SK-N-SH treated with all-trans-retinoic acid at 6 μM for 48 hours (cell line): Measurements from ENCODE around the gene FMO5.

ENCODE experiments used
- ATAC-seq: fragments of 200-7000 bp; cut with Tn5 transposase; 3 replicates; pipeline ENCODE4 v1.9.1; 2020; ENCODE audit warnings: mild to moderate bottlenecking, moderate library complexity
- ARNTL ChIP-seq: fragments of 450-650 bp; formaldehyde crosslinking; IDR thresholded peaks from 2 replicates; pipeline ENCODE4 v1.5.0; 2020; ENCODE audit warnings: low read depth, mild to moderate bottlenecking, moderate library complexity, borderline replicate concordance
- BACH2 ChIP-seq: fragments of 250-450 bp; sonication (Bioruptor Pico); IDR thresholded peaks from 2 replicates; pipeline ENCODE4 v1.9.0; 2021; ENCODE audit warnings: mild to moderate bottlenecking, borderline replicate concordance
- CSDC2 ChIP-seq: fragments of 250-450 bp; sonication (Bioruptor Pico); IDR thresholded peaks from 2 replicates; pipeline ENCODE4 v1.5.0; 2020; ENCODE audit warnings: mild to moderate bottlenecking, moderate library complexity
- ESRRG ChIP-seq: fragments of 250-450 bp; sonication (Bioruptor Pico); IDR thresholded peaks from 2 replicates; pipeline ENCODE4 v1.6.1; 2021; ENCODE audit warnings: mild to moderate bottlenecking
- GLIS3 ChIP-seq: fragments of 250-450 bp; sonication (Bioruptor Pico); IDR thresholded peaks from 2 replicates; pipeline ENCODE4 v1.5.0; 2020; ENCODE audit warnings: mild to moderate bottlenecking, moderate library complexity
- ISL1 ChIP-seq: fragments of 250-450 bp; sonication (Bioruptor Pico); IDR thresholded peaks from 2 replicates; pipeline ENCODE4 v2.1.2; 2022; ENCODE audit warnings: mild to moderate bottlenecking, moderate library complexity
- OSR1 ChIP-seq: fragments of 250-450 bp; sonication (Bioruptor Pico); IDR thresholded peaks from 2 replicates; pipeline ENCODE4 v1.8.0; 2022; ENCODE audit warnings: moderate library complexity, mild to moderate bottlenecking, inconsistent platforms
- PPARA ChIP-seq: fragments of 250-450 bp; sonication (Bioruptor Pico); IDR thresholded peaks from 2 replicates; pipeline ENCODE4 v1.5.0; 2020; ENCODE audit warnings: mild to moderate bottlenecking, borderline replicate concordance
- RARB ChIP-seq: fragments of 250-450 bp; sonication (Bioruptor Pico); IDR thresholded peaks from 2 replicates; pipeline ENCODE4 v1.8.0; 2021; ENCODE audit warnings: mild to moderate bottlenecking, moderate library complexity
- SNAI2 ChIP-seq: fragments of 250-450 bp; sonication (Bioruptor Pico); IDR thresholded peaks from 2 replicates; pipeline ENCODE4 v1.5.0; 2020; ENCODE audit warnings: mild to moderate bottlenecking, moderate library complexity
- TCF4 ChIP-seq: fragments of 250-450 bp; sonication (Bioruptor Pico); IDR thresholded peaks from 2 replicates; pipeline ENCODE4 v1.8.0; 2021; ENCODE audit warnings: mild to moderate bottlenecking, moderate library complexity, borderline replicate concordance
- TOX ChIP-seq: fragments of 250-450 bp; sonication (Bioruptor Pico); IDR thresholded peaks from 2 replicates; pipeline ENCODE4 v1.8.0; 2021; ENCODE audit warnings: mild to moderate bottlenecking, moderate library complexity, borderline replicate concordance
- ZC3H10 ChIP-seq: fragments of 250-450 bp; sonication (Bioruptor Pico); IDR thresholded peaks from 2 replicates; pipeline ENCODE4 v1.5.1; 2021; ENCODE audit warnings: mild to moderate bottlenecking, moderate library complexity
- ZFP3 ChIP-seq: fragments of 250-450 bp; sonication (Bioruptor Pico); IDR thresholded peaks from 2 replicates; pipeline ENCODE4 v1.5.0; 2020; ENCODE audit warnings: mild to moderate bottlenecking, moderate library complexity
- ZFP30 ChIP-seq: fragments of 450-650 bp; formaldehyde crosslinking; IDR thresholded peaks from 2 replicates; pipeline ENCODE4 v1.5.0; 2022; ENCODE audit warnings: mild to moderate bottlenecking, moderate library complexity
- ZNF565 ChIP-seq: fragments of 450-650 bp; formaldehyde crosslinking; conservative IDR thresholded peaks from 2 replicates; pipeline ENCODE4 v1.5.0; 2020; ENCODE audit warnings: low read depth, mild to moderate bottlenecking, moderate library complexity
- ZNF70 ChIP-seq: fragments of 450-650 bp; formaldehyde crosslinking; IDR thresholded peaks from 2 replicates; pipeline ENCODE4 v1.5.0; 2020; ENCODE audit warnings: mild to moderate bottlenecking, moderate library complexity
- ZNF8 ChIP-seq: fragments of 450-650 bp; formaldehyde crosslinking; IDR thresholded peaks from 2 replicates; pipeline ENCODE4 v1.5.0; 2020; ENCODE audit warnings: mild to moderate bottlenecking, moderate library complexity
- TF ChIP-seq, protein P1 (sequence below): fragments of 250-450 bp; sonication (Bioruptor Pico); IDR thresholded peaks from 2 replicates; pipeline ENCODE4 v1.5.1; 2020; ENCODE audit warnings: low read depth, mild to moderate bottlenecking, moderate library complexity
- TF ChIP-seq, protein P2 (sequence below): fragments of 250-450 bp; sonication (Bioruptor Pico); IDR thresholded peaks from 2 replicates; pipeline ENCODE4 v1.8.0; 2020; ENCODE audit warnings: mild to moderate bottlenecking, moderate library complexity, borderline replicate concordance
- TF ChIP-seq, protein P3 (sequence below): fragments of 250-450 bp; sonication (Bioruptor Pico); IDR thresholded peaks from 2 replicates; pipeline ENCODE4 v1.5.1; 2021; ENCODE audit warnings: mild to moderate bottlenecking, moderate library complexity
- TF ChIP-seq, protein P4 (sequence below): fragments of 250-450 bp; sonication (Bioruptor Pico); IDR thresholded peaks from 2 replicates; pipeline ENCODE4 v1.8.0; 2021; ENCODE audit warnings: low read depth, mild to moderate bottlenecking, moderate library complexity, borderline replicate concordance

Gene FMO5

DNA sequence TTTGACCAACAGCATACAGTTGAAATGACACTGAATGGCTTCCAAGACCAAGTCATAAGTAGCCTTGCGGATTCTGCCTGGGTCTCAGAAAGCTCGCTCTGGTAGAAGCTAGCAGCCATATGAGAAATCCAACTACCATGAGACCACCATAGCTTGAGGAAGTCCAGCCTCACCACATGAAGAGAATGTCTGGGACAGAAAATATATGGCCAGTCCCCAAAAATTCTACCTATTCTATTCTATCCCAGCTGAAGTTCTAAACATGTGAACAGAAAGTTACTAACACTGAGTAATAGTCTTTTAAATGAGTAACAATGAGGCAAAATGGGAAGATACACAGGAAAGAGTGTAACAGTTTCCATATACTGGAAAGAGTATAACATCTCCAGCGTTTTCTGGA is 9.0 kb downstream of the FMO5 start (continued):
- no peak for TF ChIP-seq ZFP30 (CRISPR knock-in tag)
- no peak for TF ChIP-seq ESRRG (CRISPR knock-in tag)
- TF ChIP-seq, protein P1, sequence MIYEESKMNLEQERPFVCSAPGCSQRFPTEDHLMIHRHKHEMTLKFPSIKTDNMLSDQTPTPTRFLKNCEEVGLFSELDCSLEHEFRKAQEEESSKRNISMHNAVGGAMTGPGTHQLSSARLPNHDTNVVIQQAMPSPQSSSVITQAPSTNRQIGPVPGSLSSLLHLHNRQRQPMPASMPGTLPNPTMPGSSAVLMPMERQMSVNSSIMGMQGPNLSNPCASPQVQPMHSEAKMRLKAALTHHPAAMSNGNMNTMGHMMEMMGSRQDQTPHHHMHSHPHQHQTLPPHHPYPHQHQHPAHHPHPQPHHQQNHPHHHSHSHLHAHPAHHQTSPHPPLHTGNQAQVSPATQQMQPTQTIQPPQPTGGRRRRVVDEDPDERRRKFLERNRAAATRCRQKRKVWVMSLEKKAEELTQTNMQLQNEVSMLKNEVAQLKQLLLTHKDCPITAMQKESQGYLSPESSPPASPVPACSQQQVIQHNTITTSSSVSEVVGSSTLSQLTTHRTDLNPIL (CRISPR knock-in tag), result no peak

DNA sequence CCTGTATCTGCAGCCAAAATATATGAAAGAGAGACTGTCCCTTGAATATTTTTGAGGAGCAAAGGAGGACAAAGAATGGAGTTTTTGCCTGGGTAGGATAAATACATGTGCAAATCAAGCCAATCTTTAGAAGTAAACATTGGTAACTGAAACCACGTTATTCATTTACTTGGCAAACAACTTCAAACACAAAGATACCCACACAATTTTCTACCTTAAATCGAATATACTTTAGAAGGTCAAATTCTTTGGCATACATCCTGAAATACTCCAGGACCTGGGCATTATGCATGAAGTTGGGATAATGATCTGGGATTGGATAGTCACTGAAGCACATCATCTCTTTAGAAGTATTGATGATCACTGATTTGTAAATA is 9.6 kb downstream of the FMO5 start:
- TF ChIP-seq, protein P2, sequence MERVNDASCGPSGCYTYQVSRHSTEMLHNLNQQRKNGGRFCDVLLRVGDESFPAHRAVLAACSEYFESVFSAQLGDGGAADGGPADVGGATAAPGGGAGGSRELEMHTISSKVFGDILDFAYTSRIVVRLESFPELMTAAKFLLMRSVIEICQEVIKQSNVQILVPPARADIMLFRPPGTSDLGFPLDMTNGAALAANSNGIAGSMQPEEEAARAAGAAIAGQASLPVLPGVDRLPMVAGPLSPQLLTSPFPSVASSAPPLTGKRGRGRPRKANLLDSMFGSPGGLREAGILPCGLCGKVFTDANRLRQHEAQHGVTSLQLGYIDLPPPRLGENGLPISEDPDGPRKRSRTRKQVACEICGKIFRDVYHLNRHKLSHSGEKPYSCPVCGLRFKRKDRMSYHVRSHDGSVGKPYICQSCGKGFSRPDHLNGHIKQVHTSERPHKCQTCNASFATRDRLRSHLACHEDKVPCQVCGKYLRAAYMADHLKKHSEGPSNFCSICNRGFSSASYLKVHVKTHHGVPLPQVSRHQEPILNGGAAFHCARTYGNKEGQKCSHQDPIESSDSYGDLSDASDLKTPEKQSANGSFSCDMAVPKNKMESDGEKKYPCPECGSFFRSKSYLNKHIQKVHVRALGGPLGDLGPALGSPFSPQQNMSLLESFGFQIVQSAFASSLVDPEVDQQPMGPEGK, result no peak
- TF ChIP-seq ZNF8 (CRISPR knock-in tag) (no peak), ZC3H10 (CRISPR knock-in tag) (no peak), GLIS3 (CRISPR knock-in tag) (no peak), ZNF565 (no peak), TOX (no peak), ZFP3 (CRISPR knock-in tag) (no peak), ESRRG (CRISPR knock-in tag) (no peak), OSR1 (CRISPR knock-in tag) (no peak)
- ATAC-seq, result no peak

DNA sequence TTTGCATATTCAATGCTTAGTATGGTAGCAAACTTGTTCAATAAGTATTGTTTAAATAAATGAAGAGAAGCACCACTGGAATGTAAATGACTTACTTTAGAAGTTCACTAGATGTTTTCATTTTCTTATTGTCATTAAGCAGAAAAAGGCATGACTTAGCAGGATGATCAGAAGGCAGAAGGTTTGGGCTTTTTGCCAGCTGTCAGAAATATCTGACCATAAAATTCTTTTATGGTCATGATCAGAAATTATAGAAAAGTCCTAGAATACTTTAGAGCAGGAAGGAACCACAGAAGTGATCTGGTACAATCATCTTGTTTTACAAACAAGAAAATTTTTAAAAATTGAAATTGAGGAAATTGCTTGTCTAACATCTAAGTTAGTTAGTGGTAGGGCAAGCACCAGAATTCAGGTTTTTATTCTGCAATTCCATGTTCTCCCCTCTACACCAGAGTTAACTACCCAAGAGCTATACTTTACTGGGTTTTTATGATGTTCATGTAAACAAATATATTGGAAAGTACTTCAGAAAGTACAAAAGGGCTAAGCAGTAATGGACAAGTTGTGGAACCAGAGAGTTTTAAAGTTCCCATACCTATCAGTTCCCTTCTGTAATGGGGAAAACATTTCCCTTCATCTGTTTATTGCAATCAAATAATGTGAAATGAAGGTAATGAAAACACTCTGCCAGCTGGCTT is 10.1 kb downstream of the FMO5 start:
- TF ChIP-seq TCF4 (CRISPR knock-in tag) (no peak), ARNTL (no peak)
- TF ChIP-seq, all 23 proteins: peak for 0
- peak; percentile 38; the same call in 2 of the 3 replicates for ATAC-seq

DNA sequence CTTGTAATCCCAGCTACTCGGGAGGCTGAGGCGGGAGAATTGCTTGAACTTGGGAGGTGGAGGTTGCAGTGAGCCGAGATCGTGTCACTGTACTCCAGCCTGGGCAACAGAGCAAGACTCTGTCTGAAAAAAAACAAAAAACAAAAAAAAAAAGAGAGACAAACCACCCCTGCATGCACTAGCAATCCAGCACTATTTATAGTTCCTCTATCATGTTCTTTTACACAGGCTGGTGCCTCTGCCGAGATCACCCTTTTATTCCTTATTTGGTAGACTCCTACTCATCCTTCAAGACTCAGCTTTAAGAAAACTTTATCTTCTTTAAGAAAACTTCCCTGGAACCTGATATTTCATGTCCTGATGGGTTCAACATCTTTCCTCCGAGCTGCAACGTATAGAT is 10.8 kb downstream of the FMO5 start:
- no peak for ATAC-seq
- TF ChIP-seq OSR1 (CRISPR knock-in tag), result no peak
- TF ChIP-seq, protein P2, result no peak
- no peak for TF ChIP-seq ZC3H10 (CRISPR knock-in tag)
- TF ChIP-seq ISL1 (CRISPR knock-in tag), result no peak
- TF ChIP-seq RARB (CRISPR knock-in tag), result no peak
- TF ChIP-seq ZFP3 (CRISPR knock-in tag), result no peak
- TF ChIP-seq PPARA (CRISPR knock-in tag), result no peak
- TF ChIP-seq ESRRG (CRISPR knock-in tag), result no peak
- TF ChIP-seq, protein P3, sequence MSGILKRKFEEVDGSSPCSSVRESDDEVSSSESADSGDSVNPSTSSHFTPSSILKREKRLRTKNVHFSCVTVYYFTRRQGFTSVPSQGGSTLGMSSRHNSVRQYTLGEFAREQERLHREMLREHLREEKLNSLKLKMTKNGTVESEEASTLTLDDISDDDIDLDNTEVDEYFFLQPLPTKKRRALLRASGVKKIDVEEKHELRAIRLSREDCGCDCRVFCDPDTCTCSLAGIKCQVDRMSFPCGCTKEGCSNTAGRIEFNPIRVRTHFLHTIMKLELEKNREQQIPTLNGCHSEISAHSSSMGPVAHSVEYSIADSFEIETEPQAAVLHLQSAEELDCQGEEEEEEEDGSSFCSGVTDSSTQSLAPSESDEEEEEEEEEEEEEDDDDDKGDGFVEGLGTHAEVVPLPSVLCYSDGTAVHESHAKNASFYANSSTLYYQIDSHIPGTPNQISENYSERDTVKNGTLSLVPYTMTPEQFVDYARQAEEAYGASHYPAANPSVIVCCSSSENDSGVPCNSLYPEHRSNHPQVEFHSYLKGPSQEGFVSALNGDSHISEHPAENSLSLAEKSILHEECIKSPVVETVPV (CRISPR knock-in tag), result no peak
- TF ChIP-seq ZNF565, result no peak
- TF ChIP-seq ZNF70 (CRISPR knock-in tag), result no peak
- no peak for TF ChIP-seq CSDC2 (CRISPR knock-in tag)
- TF ChIP-seq SNAI2 (CRISPR knock-in tag), result no peak
- no peak for TF ChIP-seq GLIS3 (CRISPR knock-in tag)
- TF ChIP-seq, protein P4, sequence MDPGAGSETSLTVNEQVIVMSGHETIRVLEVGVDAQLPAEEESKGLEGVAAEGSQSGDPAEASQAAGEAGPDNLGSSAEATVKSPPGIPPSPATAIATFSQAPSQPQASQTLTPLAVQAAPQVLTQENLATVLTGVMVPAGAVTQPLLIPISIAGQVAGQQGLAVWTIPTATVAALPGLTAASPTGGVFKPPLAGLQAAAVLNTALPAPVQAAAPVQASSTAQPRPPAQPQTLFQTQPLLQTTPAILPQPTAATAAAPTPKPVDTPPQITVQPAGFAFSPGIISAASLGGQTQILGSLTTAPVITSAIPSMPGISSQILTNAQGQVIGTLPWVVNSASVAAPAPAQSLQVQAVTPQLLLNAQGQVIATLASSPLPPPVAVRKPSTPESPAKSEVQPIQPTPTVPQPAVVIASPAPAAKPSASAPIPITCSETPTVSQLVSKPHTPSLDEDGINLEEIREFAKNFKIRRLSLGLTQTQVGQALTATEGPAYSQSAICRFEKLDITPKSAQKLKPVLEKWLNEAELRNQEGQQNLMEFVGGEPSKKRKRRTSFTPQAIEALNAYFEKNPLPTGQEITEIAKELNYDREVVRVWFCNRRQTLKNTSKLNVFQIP (CRISPR knock-in tag), result no peak
- TF ChIP-seq TCF4 (CRISPR knock-in tag), result no peak
- TF ChIP-seq ZFP30 (CRISPR knock-in tag), result no peak
- TF ChIP-seq BACH2 (CRISPR knock-in tag), result no peak
- TF ChIP-seq, protein P1 (CRISPR knock-in tag), result no peak
- no peak for TF ChIP-seq ZNF8 (CRISPR knock-in tag)
